K562 (cell line): Measurements from ENCODE around the gene ALDH5A1. TPM values are rescaled to one million over a fixed set of nuclear protein-coding genes. Genes with fewer than 3 reads are reported as not detected.

Experiments
- BRF2 ChIP-seq: IDR thresholded peaks from 3 replicates; pipeline ENCODE4 v1.6.1; 2011; ENCODE audit warnings: borderline replicate concordance, mild to moderate bottlenecking; ENCODE audit not compliant: insufficient read length, insufficient read depth
- EWSR1 ChIP-seq: fragments of 450-650 bp; IDR thresholded peaks from 2 replicates; pipeline ENCODE4 v1.6.1; 2018; ENCODE audit warnings: borderline replicate concordance, mild to moderate bottlenecking, low read depth, moderate library complexity; ENCODE audit not compliant: partially characterized antibody
- TEAD2 ChIP-seq: fragments of 450-650 bp; IDR thresholded peaks from 2 replicates; pipeline ENCODE4 v1.6.1; 2016; ENCODE audit warnings: missing genetic modification characterization, control low read depth, missing compliant biosample characterization
- ZNF609 ChIP-seq: sonication (generic); formaldehyde crosslinking; IDR thresholded peaks from 2 replicates; pipeline ENCODE4 v1.8.1; 2023; ENCODE audit warnings: missing genetic modification reagents, mild to moderate bottlenecking, borderline replicate concordance
- polyA plus RNA-seq, 8 experiments: library from polyadenylated mRNA; depleted of rRNA in 4 of 8; stranded (reverse) in 5 of 8; unstranded in 3 of 8; fragments of >200 nt; fragmentation: Nextera tagmentation in 2 of 8; fragmentation: Illumina TruSeq in 1 of 8; extraction: Ambion mirVana in 2 of 8; extraction: Trizol in 1 of 8; gene quantifications; 2 replicates each; pipeline versions ENCODE4 v1.2.1 to v1.2.3, GENCODE V29; 2011 to 2014; ENCODE audit warnings: inconsistent platforms in 1 of 8, missing spikeins in 1 of 8
- total RNA-seq, 7 experiments: library from RNA; depleted of rRNA in 6 of 7; stranded (reverse); fragments of >200 nt in 6 of 7; fragmentation: Illumina TruSeq in 2 of 7; extraction: Trizol in 2 of 7; gene quantifications; 2 replicates each; pipeline versions ENCODE4 v1.2.1 to v1.2.3, GENCODE V29; 2011 to 2021; ENCODE audit warnings: low replicate concordance in 1 of 7

The ALDH5A1 gene
- total and polyA plus RNA-seq, 9 of the 15 experiments (the other 6 are each of a cell fraction or from before 2014, with no cell fraction given) = 2.2 to 19.7 (median 9.5) TPM

- TF ChIP-seq TEAD2 = no peak
- no peak for TF ChIP-seq ZNF609 (CRISPR knock-in tag)
- TF ChIP-seq BRF2 = no peak
- no peak for TF ChIP-seq EWSR1
These were observed 75.0 kb downstream of the ALDH5A1 start (continued) for GRCh38 chr6:24569811-24570210.
